Colonic mucosa (tissue), 4 donors: Measurements from ENCODE around the gene CD200. TPM values are rescaled to one million over a fixed set of nuclear protein-coding genes. Genes with fewer than 3 reads are reported as not detected.

Experiments
- DNase-seq: peaks from one replicate; pipeline ENCODE4 v3.0.0-alpha.2; 2020
- H3K27ac ChIP-seq: fragments of 200-600 bp; one replicate; pipeline ENCODE4 v1.8.0; 2021
- H3K27me3 ChIP-seq: fragments of 200-600 bp; one replicate; pipeline ENCODE4 v1.8.0; 2021
- H3K36me3 ChIP-seq: fragments of 200-600 bp; one replicate; pipeline ENCODE4 v1.8.0; 2021
- H3K4me1 ChIP-seq: fragments of 200-600 bp; one replicate; pipeline ENCODE4 v1.8.0; 2021; ENCODE audit warnings: mild to moderate bottlenecking
- H3K4me3 ChIP-seq: fragments of 200-600 bp; one replicate; pipeline ENCODE4 v1.8.0; 2021
- H3K9ac ChIP-seq, 2 donors: one replicate each; pipeline ENCODE4 v1.7.0; 2013; ENCODE audit warnings: control low read depth in 2 of 2, low read depth in 2 of 2, low read length in 2 of 2
- H3K9me3 ChIP-seq: fragments of 200-600 bp; one replicate; pipeline ENCODE4 v1.8.0; 2021
- intact Hi-C: fragments of 100-400 bp; cut with DNase I; formaldehyde crosslinking; loops from one replicate; pipeline ENCODE4 v1.14.1; 2022
- total RNA-seq, 2 donors: library from RNA; stranded (reverse); fragmentation: NEBNext Ultra II Directional in 1 of 2; extraction: Animal tissue kit (Norgen Biotek cat#: 25700) in 1 of 2; gene quantifications; one replicate each; pipeline ENCODE4 v1.2.1, GENCODE V29; 2021
- TF ChIP-seq, protein P1 (sequence below): fragments of 200-600 bp; IDR thresholded peaks from one replicate; pipeline ENCODE4 v1.8.0; 2022; ENCODE audit warnings: antibody characterized with exemption, mild to moderate bottlenecking
- donor health status: healthy.
- donor health status: DM: no; HTN: no; CAD: no.
- donor health status: DM: no; HTN: no; CAD: no.

Gene CD200
- total RNA-seq, 2 donors from 2014 or later: 7.1 to 7.6 TPM

GRCh38 chr3:112407888-112408702, 75.1 kb downstream of the CD200 start:
- peak overlapping the region; percentile 60 for H3K27ac ChIP-seq
- H3K27me3 ChIP-seq: no peaks in the 10 kb centered on the region
- intact Hi-C loops: no loop called here
- no peak overlapping the region for H3K4me3 ChIP-seq
- H3K9ac ChIP-seq: peak overlapping the region in 1 of 2 donors; percentile 51
- no peaks in the 10 kb centered on the region for H3K4me1 ChIP-seq
- no peaks in the 10 kb centered on the region for H3K9me3 ChIP-seq
- no peaks in the 10 kb centered on the region for H3K36me3 ChIP-seq
- no peak for DNase-seq
- TF ChIP-seq, protein P1, sequence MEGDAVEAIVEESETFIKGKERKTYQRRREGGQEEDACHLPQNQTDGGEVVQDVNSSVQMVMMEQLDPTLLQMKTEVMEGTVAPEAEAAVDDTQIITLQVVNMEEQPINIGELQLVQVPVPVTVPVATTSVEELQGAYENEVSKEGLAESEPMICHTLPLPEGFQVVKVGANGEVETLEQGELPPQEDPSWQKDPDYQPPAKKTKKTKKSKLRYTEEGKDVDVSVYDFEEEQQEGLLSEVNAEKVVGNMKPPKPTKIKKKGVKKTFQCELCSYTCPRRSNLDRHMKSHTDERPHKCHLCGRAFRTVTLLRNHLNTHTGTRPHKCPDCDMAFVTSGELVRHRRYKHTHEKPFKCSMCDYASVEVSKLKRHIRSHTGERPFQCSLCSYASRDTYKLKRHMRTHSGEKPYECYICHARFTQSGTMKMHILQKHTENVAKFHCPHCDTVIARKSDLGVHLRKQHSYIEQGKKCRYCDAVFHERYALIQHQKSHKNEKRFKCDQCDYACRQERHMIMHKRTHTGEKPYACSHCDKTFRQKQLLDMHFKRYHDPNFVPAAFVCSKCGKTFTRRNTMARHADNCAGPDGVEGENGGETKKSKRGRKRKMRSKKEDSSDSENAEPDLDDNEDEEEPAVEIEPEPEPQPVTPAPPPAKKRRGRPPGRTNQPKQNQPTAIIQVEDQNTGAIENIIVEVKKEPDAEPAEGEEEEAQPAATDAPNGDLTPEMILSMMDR: no peak

DNA sequence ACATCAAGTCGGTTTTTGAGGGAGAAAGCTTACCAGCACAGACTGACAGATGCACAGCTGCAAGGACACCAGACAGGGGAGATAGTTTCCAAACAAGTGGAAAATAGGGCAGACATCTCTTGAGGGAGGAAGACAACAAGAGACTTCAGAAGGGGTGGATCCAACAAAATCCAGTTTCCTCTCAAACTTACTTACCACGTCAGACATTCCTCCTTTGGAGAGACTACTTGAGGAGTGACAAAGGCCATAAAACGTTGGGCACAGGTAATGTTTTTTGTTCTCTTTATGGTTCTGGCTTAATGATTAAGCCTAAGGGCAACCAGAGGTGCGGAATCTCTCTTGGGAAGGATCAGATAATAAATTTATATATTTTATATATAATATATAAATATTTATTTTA, 76.1 kb downstream of the CD200 start:
- H3K4me3 ChIP-seq: no peak overlapping the region
- H3K9me3 ChIP-seq: no peaks in the 10 kb centered on the region
- no peaks in the 10 kb centered on the region for H3K27me3 ChIP-seq
- intact Hi-C loops: no loop called here
- DNase-seq: peak; percentile 58
- TF ChIP-seq, protein P1: no peak
- H3K36me3 ChIP-seq: no peaks in the 10 kb centered on the region
- no peak overlapping the region for H3K9ac ChIP-seq
- H3K27ac ChIP-seq: peak overlapping the region; percentile 60
- H3K4me1 ChIP-seq: no peaks in the 10 kb centered on the region

GRCh38 chr3:112411425-112411824, 78.5 kb downstream of the CD200 start:
- Histone ChIP-seq H3K9ac (no peak overlapping the region), H3K4me3 (no peak overlapping the region), H3K9me3 (no peaks in the 10 kb centered on the region), H3K27me3 (no peaks in the 10 kb centered on the region), H3K36me3 (no peaks in the 10 kb centered on the region), H3K4me1 (no peaks in the 10 kb centered on the region), H3K27ac (no peak overlapping the region)
- intact Hi-C loops: no loop called here
- TF ChIP-seq, protein P1: no peak
- DNase-seq: no peak

Other genes starting within 250 kb of the CD200 start
- gene C3orf52, start 246.8 kb upstream of the CD200 start, total RNA-seq: 10 to 100 TPM; 25.1 to 39.3 TPM
- gene GCSAM, start 199.9 kb upstream of the CD200 start, total RNA-seq: under 1 TPM; 0.16 to 0.17 TPM
- under 1 TPM; 0.13 to 0.15 TPM for gene SLC9C1, start 38.9 kb upstream of the CD200 start, total RNA-seq
- 1 to 10 TPM in 1 of 2 donors, under 1 TPM in 1; 0.32 to 1.1 TPM for gene BTLA, start 166.3 kb downstream of the CD200 start, total RNA-seq
- gene ATG3, start 228.8 kb downstream of the CD200 start, total RNA-seq: 10 to 100 TPM; 59.1 to 79.9 TPM
- 10 to 100 TPM; 24.3 to 33.6 TPM for gene SLC35A5, start 228.9 kb downstream of the CD200 start, total RNA-seq